Measurements from ENCODE around the gene TSPAN16. TPM values are rescaled to one million over a fixed set of nuclear protein-coding genes. Genes with fewer than 3 reads are reported as not detected.
A peak's percentile ranks its signal among the peaks of the same experiment; 100 is the strongest.

TSPAN16 gene
- total and polyA plus RNA-seq, 2 of the 13 experiments (the other 11 are each of a cell fraction or from before 2014, with no cell fraction given): not detected

DNA sequence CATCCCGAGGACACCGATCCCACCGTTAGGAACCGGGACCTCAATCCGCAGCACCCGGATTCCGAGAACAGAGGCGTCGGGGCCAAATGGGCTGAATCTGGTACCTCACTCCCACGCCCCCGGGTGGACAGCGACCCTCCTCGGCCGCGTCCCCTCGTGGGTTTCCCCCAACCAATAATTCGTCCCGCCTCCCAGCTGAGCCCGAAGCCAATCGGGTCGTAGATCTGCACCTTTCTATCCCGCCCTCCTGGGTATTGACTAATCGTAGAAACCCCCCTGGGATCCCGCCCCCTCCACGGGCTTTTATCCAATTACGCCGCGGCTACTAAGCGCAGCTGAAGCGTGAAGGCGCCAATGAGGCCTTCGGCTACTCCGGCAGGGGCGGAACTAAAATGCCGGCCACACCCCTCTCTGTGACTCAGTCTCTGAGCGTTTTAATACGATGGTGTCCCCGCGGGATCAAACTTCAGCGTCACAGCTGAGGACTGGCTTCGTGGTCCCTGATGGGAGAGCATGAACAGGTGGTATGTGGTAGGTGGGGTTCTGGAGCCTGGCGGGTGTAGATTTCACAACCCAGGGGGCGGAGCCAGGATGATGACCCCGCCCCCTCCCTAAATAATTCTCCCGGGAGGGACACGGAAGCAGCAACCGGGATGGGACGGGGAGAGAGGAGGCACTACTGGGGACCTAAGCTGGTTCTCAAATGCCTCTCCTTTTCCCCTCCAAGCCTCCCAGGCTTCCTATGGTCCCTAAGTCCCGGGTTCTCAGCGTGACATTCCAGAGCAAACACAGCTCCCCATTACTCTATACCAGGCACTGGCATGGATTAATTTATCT, 50.4 kb downstream of the TSPAN16 start, which contains the start of the genes CCDC159 and TMEM205 (continued):
- TF ChIP-seq ZNF790 (CRISPR knock-in tag; IDR thresholded peaks at IDR 0.05; ENCODE audit: borderline replicate concordance) (peak; percentile 43; the same call in 1 of the 2 replicates), ELF3 (CRISPR knock-in tag; IDR thresholded peaks at IDR 0.05) (peak; percentile 36; the same call in 1 of the 2 replicates), NCOR1 (IDR thresholded peaks at IDR 0.05; ENCODE audit: borderline replicate concordance, low read length) (peak; percentile 54; the same call in 1 of the 2 replicates), TOPORS (CRISPR knock-in tag; IDR thresholded peaks at IDR 0.05) (peak; percentile 46; the same call in 1 of the 2 replicates), HNRNPLL (IDR thresholded peaks at IDR 0.05; ENCODE audit: low read depth, low read length, poor library complexity, severe bottlenecking) (peak; percentile 62), ETV5 (CRISPR knock-in tag; IDR thresholded peaks at IDR 0.05; ENCODE audit: borderline replicate concordance) (peak; percentile 13; the same call in 1 of the 2 replicates), GABPA (IDR thresholded peaks at IDR 0.05; ENCODE audit: low read depth, low read length) (no peak), GABPA (CRISPR knock-in tag; IDR thresholded peaks at IDR 0.05; ENCODE audit: low read depth) (peak; percentile 50)
- TF ChIP-seq, protein P1, sequence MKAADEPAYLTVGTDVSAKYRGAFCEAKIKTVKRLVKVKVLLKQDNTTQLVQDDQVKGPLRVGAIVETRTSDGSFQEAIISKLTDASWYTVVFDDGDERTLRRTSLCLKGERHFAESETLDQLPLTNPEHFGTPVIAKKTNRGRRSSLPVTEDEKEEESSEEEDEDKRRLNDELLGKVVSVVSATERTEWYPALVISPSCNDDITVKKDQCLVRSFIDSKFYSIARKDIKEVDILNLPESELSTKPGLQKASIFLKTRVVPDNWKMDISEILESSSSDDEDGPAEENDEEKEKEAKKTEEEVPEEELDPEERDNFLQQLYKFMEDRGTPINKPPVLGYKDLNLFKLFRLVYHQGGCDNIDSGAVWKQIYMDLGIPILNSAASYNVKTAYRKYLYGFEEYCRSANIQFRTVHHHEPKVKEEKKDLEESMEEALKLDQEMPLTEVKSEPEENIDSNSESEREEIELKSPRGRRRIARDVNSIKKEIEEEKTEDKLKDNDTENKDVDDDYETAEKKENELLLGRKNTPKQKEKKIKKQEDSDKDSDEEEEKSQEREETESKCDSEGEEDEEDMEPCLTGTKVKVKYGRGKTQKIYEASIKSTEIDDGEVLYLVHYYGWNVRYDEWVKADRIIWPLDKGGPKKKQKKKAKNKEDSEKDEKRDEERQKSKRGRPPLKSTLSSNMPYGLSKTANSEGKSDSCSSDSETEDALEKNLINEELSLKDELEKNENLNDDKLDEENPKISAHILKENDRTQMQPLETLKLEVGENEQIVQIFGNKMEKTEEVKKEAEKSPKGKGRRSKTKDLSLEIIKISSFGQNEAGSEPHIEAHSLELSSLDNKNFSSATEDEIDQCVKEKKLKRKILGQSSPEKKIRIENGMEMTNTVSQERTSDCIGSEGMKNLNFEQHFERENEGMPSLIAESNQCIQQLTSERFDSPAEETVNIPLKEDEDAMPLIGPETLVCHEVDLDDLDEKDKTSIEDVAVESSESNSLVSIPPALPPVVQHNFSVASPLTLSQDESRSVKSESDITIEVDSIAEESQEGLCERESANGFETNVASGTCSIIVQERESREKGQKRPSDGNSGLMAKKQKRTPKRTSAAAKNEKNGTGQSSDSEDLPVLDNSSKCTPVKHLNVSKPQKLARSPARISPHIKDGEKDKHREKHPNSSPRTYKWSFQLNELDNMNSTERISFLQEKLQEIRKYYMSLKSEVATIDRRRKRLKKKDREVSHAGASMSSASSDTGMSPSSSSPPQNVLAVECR (CRISPR knock-in tag; IDR thresholded peaks at IDR 0.05; ENCODE audit: borderline replicate concordance): peak; percentile 31; the same call in 1 of the 2 replicates
- TF ChIP-seq, protein P2, sequence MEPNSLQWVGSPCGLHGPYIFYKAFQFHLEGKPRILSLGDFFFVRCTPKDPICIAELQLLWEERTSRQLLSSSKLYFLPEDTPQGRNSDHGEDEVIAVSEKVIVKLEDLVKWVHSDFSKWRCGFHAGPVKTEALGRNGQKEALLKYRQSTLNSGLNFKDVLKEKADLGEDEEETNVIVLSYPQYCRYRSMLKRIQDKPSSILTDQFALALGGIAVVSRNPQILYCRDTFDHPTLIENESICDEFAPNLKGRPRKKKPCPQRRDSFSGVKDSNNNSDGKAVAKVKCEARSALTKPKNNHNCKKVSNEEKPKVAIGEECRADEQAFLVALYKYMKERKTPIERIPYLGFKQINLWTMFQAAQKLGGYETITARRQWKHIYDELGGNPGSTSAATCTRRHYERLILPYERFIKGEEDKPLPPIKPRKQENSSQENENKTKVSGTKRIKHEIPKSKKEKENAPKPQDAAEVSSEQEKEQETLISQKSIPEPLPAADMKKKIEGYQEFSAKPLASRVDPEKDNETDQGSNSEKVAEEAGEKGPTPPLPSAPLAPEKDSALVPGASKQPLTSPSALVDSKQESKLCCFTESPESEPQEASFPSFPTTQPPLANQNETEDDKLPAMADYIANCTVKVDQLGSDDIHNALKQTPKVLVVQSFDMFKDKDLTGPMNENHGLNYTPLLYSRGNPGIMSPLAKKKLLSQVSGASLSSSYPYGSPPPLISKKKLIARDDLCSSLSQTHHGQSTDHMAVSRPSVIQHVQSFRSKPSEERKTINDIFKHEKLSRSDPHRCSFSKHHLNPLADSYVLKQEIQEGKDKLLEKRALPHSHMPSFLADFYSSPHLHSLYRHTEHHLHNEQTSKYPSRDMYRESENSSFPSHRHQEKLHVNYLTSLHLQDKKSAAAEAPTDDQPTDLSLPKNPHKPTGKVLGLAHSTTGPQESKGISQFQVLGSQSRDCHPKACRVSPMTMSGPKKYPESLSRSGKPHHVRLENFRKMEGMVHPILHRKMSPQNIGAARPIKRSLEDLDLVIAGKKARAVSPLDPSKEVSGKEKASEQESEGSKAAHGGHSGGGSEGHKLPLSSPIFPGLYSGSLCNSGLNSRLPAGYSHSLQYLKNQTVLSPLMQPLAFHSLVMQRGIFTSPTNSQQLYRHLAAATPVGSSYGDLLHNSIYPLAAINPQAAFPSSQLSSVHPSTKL (CRISPR knock-in tag; IDR thresholded peaks at IDR 0.05): peak; percentile 17; the same call in 1 of the 2 replicates
- TF ChIP-seq, protein P3, sequence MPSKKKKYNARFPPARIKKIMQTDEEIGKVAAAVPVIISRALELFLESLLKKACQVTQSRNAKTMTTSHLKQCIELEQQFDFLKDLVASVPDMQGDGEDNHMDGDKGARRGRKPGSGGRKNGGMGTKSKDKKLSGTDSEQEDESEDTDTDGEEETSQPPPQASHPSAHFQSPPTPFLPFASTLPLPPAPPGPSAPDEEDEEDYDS (CRISPR knock-in tag; IDR thresholded peaks at IDR 0.05): peak; percentile 78; the same call in 1 of the 2 replicates
- TF ChIP-seq, protein P4, sequence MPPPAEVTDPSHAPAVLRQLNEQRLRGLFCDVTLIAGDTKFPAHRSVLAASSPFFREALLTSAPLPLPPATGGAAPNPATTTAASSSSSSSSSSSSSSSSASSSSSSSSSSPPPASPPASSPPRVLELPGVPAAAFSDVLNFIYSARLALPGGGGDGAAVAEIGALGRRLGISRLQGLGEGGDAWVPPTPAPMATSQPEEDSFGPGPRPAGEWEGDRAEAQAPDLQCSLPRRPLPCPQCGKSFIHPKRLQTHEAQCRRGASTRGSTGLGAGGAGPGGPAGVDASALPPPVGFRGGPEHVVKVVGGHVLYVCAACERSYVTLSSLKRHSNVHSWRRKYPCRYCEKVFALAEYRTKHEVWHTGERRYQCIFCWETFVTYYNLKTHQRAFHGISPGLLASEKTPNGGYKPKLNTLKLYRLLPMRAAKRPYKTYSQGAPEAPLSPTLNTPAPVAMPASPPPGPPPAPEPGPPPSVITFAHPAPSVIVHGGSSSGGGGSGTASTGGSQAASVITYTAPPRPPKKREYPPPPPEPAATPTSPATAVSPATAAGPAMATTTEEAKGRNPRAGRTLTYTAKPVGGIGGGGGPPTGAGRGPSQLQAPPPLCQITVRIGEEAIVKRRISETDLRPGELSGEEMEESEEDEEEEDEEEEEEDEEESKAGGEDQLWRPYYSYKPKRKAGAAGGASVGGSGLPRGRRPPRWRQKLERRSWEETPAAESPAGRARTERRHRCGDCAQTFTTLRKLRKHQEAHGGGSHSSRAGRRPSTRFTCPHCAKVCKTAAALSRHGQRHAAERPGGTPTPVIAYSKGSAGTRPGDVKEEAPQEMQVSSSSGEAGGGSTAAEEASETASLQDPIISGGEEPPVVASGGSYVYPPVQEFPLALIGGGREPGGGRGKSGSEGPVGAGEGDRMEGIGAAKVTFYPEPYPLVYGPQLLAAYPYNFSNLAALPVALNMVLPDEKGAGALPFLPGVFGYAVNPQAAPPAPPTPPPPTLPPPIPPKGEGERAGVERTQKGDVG (CRISPR knock-in tag; IDR thresholded peaks at IDR 0.05; ENCODE audit: borderline replicate concordance): no peak
- TF ChIP-seq, protein P5, sequence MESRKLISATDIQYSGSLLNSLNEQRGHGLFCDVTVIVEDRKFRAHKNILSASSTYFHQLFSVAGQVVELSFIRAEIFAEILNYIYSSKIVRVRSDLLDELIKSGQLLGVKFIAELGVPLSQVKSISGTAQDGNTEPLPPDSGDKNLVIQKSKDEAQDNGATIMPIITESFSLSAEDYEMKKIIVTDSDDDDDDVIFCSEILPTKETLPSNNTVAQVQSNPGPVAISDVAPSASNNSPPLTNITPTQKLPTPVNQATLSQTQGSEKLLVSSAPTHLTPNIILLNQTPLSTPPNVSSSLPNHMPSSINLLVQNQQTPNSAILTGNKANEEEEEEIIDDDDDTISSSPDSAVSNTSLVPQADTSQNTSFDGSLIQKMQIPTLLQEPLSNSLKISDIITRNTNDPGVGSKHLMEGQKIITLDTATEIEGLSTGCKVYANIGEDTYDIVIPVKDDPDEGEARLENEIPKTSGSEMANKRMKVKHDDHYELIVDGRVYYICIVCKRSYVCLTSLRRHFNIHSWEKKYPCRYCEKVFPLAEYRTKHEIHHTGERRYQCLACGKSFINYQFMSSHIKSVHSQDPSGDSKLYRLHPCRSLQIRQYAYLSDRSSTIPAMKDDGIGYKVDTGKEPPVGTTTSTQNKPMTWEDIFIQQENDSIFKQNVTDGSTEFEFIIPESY (CRISPR knock-in tag; IDR thresholded peaks at IDR 0.05): no peak
